CD4-positive, alpha-beta T cell (primary cell): ENCODE results near the gene ZEB2. TPM values are rescaled to one million over a fixed set of nuclear protein-coding genes. Genes with fewer than 3 reads are reported as not detected.

Source experiments
- ATAC-seq: fragments of 200-7000 bp; cut with Tn5 transposase; one replicate; pipeline ENCODE4 v1.10.0; 2022; ENCODE audit warnings: mild to moderate bottlenecking; ENCODE audit not compliant: poor library complexity
- CTCF ChIA-PET: fragments of 350-600 bp; sonication (Branson Sonifier 250); formaldehyde crosslinking; loops from one replicate; lab custom pipeline; 2021; ENCODE audit warnings: antibody characterized with exemption, inconsistent platforms; lab: Charles Lee
- POLR2A ChIA-PET: fragments of 350-600 bp; sonication (Branson Sonifier 250); formaldehyde crosslinking; loops from one replicate; lab custom pipeline; 2021; ENCODE audit warnings: antibody characterized with exemption, inconsistent platforms; lab: Charles Lee
- DNase-seq, 14 experiments: peaks; one replicate each; pipeline ENCODE4 v3.0.0-alpha.2; 2013 to 2020; ENCODE audit warnings: mixed read lengths in 2 of 14
- H3K27ac ChIP-seq, 2 donors: one replicate each; pipeline versions ENCODE4 v1.5.1 to v1.7.0; 2013; ENCODE audit warnings: low read length in 2 of 2, low read depth in 1 of 2, mild to moderate bottlenecking in 1 of 2
- H3K27me3 ChIP-seq, 2 experiments: 1 replicate in 1 of 2; 2 replicates in 1 of 2; pipeline versions ENCODE4 v1.6.1 to v1.7.0; 2013; ENCODE audit warnings: low read length in 2 of 2, control low read depth in 1 of 2, mild to moderate bottlenecking in 1 of 2, moderate library complexity in 1 of 2; ENCODE audit not compliant: insufficient read depth in 2 of 2, control insufficient read depth in 1 of 2
- H3K36me3 ChIP-seq: one replicate; pipeline ENCODE4 v1.6.1; 2013; ENCODE audit warnings: low read length, control low read depth; ENCODE audit not compliant: insufficient read depth
- H3K4me1 ChIP-seq: one replicate; pipeline ENCODE4 v1.6.1; 2013; ENCODE audit warnings: low read length, control low read depth; ENCODE audit not compliant: insufficient read depth
- H3K4me3 ChIP-seq: one replicate; pipeline ENCODE4 v1.5.1; 2013; ENCODE audit warnings: mild to moderate bottlenecking, low read length, moderate library complexity
- H3K9me3 ChIP-seq, 2 experiments: 1 replicate in 1 of 2; 2 replicates in 1 of 2; pipeline versions ENCODE4 v1.6.1 to v1.7.0; 2013; ENCODE audit warnings: low read length in 2 of 2, mild to moderate bottlenecking in 2 of 2, control low read depth in 1 of 2, moderate library complexity in 1 of 2; ENCODE audit not compliant: control insufficient read depth in 1 of 2, insufficient read depth in 1 of 2
- H3K27ac Mint-ChIP-seq: one replicate; pipeline ENCODE4 v1.8.0; 2020; ENCODE audit warnings: mixed read lengths
- H3K27me3 Mint-ChIP-seq: one replicate; pipeline ENCODE4 v1.8.0; 2021; ENCODE audit warnings: mixed read lengths
- H3K36me3 Mint-ChIP-seq: one replicate; pipeline ENCODE4 v1.8.0; 2021; ENCODE audit warnings: low read depth, mixed read lengths
- H3K4me1 Mint-ChIP-seq: one replicate; pipeline ENCODE4 v1.8.0; 2021; ENCODE audit warnings: low read depth, mixed read lengths
- H3K4me3 Mint-ChIP-seq: one replicate; pipeline ENCODE4 v1.8.0; 2020; ENCODE audit warnings: mild to moderate bottlenecking, mixed read lengths
- H3K9me3 Mint-ChIP-seq: one replicate; pipeline ENCODE4 v1.8.0; 2020; ENCODE audit warnings: mixed read lengths
- CTCF ChIP-seq: fragments of 200-600 bp; IDR thresholded peaks from one replicate; pipeline ENCODE4 v1.8.0; 2022; ENCODE audit warnings: antibody characterized with exemption, mild to moderate bottlenecking
- intact Hi-C, 2 experiments: fragments of 100-400 bp; cut with DNase I in 1 of 2; cut with micrococcal nuclease in 1 of 2; formaldehyde crosslinking; loops; one replicate each; pipeline versions ENCODE4 v1.15.1 to v1.9.0; 2023 to 2025; cut with DNase I, micrococcal nuclease
- total RNA-seq, 174 experiments: library from RNA in 2 of 174; stranded (reverse) in 2 of 174; gene quantifications; one replicate each; pipeline ENCODE4 v1.2.3 and lab custom pipeline; 2021 to 2026

Gene ZEB2
- total RNA-seq, 2 experiments from 2014 or later, result 12.3 to 13.4 TPM

GRCh38 chr2:144503242-144503641 is 16.7 kb downstream of the ZEB2 start:
- TF ChIP-seq CTCF, result no peak
- Histone ChIP-seq H3K4me3 (no peak overlapping the region), H3K4me1 (no peaks in the 10 kb centered on the region), H3K36me3 (no peaks in the 10 kb centered on the region), H3K27me3 (no peaks in the 10 kb centered on the region), H3K9me3 (no peaks in the 10 kb centered on the region), H3K27ac (no peak overlapping the region)
- Mint-ChIP-seq H3K36me3 (no peaks in the 10 kb centered on the region), H3K4me1 (no peaks in the 10 kb centered on the region), H3K4me3 (no peak overlapping the region), H3K27ac (no peak overlapping the region), H3K9me3 (no peaks in the 10 kb centered on the region), H3K27me3 (peaks cover 23% of the 10 kb centered on the region)
- CTCF ChIA-PET, result no interaction called here
- DNase-seq (no peak), ATAC-seq (no peak)
- intact Hi-C loops, result no loop called here
- POLR2A ChIA-PET, result no interaction called here

DNA sequence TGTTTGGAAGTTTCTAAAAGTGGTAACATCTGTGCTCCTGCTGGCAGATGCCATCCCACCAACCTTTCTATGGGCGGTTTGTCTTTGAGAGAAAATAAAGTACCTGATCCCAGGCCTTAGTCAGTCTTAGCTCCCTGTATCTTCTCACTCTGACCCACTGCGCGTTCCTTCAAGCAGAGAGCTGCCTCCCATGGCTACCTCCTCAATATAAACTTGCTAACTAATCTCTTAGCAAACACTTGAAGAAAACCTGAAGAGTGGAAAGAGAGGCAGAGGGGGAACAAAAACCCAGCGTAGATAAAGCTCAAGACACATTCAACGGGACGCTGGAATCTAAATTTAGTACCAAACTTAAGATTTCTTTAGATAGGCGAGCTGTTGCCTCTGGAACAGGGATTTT is 17.6 kb downstream of the ZEB2 start:
- CTCF ChIA-PET, result no interaction called here
- Histone ChIP-seq H3K27me3 (no peaks in the 10 kb centered on the region), H3K4me3 (no peak overlapping the region), H3K4me1 (no peaks in the 10 kb centered on the region), H3K27ac (no peak overlapping the region), H3K36me3 (no peaks in the 10 kb centered on the region), H3K9me3 (no peaks in the 10 kb centered on the region)
- Mint-ChIP-seq H3K27me3 (peaks cover 19% of the 10 kb centered on the region), H3K9me3 (no peaks in the 10 kb centered on the region), H3K36me3 (no peaks in the 10 kb centered on the region), H3K4me3 (no peak overlapping the region), H3K4me1 (no peaks in the 10 kb centered on the region), H3K27ac (no peak overlapping the region)
- ATAC-seq, result no peak
- no peak for TF ChIP-seq CTCF
- POLR2A ChIA-PET, result no interaction called here
- intact Hi-C loops, result no loop called here
- no peak for DNase-seq

- no peak for ATAC-seq
- Histone ChIP-seq H3K27ac (no peak overlapping the region), H3K4me1 (no peaks in the 10 kb centered on the region), H3K27me3 (no peaks in the 10 kb centered on the region), H3K36me3 (no peaks in the 10 kb centered on the region), H3K9me3 (no peaks in the 10 kb centered on the region), H3K4me3 (no peak overlapping the region)
- TF ChIP-seq CTCF, result no peak
- H3K27ac Mint-ChIP-seq, result no peak overlapping the region
- intact Hi-C loops, result no loop called here
- POLR2A ChIA-PET, result no interaction called here
- no peak for DNase-seq
- CTCF ChIA-PET, result no interaction called here
- H3K4me1 Mint-ChIP-seq, result no peaks in the 10 kb centered on the region
- H3K27me3 Mint-ChIP-seq, result peaks cover 19% of the 10 kb centered on the region
- H3K9me3 Mint-ChIP-seq, result no peaks in the 10 kb centered on the region
- H3K36me3 Mint-ChIP-seq, result no peaks in the 10 kb centered on the region
- no peak overlapping the region for H3K4me3 Mint-ChIP-seq
These were observed 18.3 kb downstream of the ZEB2 start for GRCh38 chr2:144501627-144502026.
